ENCODE data around the gene TMEM132D. TPM values are rescaled to one million over a fixed set of nuclear protein-coding genes. Genes with fewer than 3 reads are reported as not detected.

Gene TMEM132D
- polyA plus RNA-seq, 1 experiment, result 0.02 TPM

GRCh38 chr12:129607301-129607700, 296.5 kb downstream of the TMEM132D start:
- no peaks in the 10 kb centered on the region for H3K36me3 ChIP-seq (ENCODE audit: control insufficient read depth, insufficient read depth, low read length)
- ChIA-PET POLR2A (no interaction called here), CTCF (no interaction called here)
- no peaks in the 10 kb centered on the region for H3K27me3 ChIP-seq (ENCODE audit: control insufficient read depth, insufficient read depth, low read length)
- H3K4me3 ChIP-seq (ENCODE audit: low read depth, low read length), result no peak overlapping the region
- TF ChIP-seq CTCF (IDR thresholded peaks at IDR 0.05; ENCODE audit: insufficient read depth, low read depth, low read length), result no peak
- no peak for DNase-seq (ENCODE audit: low read depth)

DNA sequence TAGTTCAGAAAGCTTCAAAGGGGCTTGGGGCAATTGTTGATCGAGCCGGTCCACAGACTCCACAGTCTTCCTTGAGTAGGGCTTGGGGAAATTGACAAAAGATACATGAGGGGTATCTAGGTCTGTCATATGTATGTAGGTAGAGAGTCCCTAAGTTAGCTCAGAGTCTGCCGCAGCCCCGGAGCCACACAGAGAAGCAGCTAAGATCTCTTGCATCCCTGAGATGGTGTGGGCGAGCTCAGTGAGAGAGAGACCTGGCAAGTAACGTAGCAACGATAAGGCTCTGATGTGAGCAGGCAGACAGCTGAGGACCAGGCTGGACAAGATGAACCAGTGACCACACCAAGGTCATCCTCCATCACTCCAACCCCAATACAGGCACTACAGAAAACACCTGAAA, 297.6 kb downstream of the TMEM132D start:
- H3K36me3 ChIP-seq (ENCODE audit: control insufficient read depth, insufficient read depth, low read length), result no peaks in the 10 kb centered on the region
- ChIA-PET CTCF (no interaction called here), POLR2A (no interaction called here)
- H3K4me3 ChIP-seq (ENCODE audit: low read depth, low read length), result no peak overlapping the region
- H3K27me3 ChIP-seq (ENCODE audit: control insufficient read depth, insufficient read depth, low read length), result no peaks in the 10 kb centered on the region
- no peak for DNase-seq (ENCODE audit: low read depth)
- TF ChIP-seq CTCF (IDR thresholded peaks at IDR 0.05; ENCODE audit: insufficient read depth, low read depth, low read length), result no peak

- ChIA-PET POLR2A (no interaction called here), CTCF (no interaction called here)
- no peaks in the 10 kb centered on the region for H3K27me3 ChIP-seq (ENCODE audit: control insufficient read depth, insufficient read depth, low read length)
- no peak for DNase-seq (ENCODE audit: low read depth)
- H3K4me3 ChIP-seq (ENCODE audit: low read depth, low read length), result no peak overlapping the region
- TF ChIP-seq CTCF (IDR thresholded peaks at IDR 0.05; ENCODE audit: insufficient read depth, low read depth, low read length), result no peak
- no peaks in the 10 kb centered on the region for H3K36me3 ChIP-seq (ENCODE audit: control insufficient read depth, insufficient read depth, low read length)
These were observed 298.2 kb downstream of the TMEM132D start for GRCh38 chr12:129605666-129606065.

GRCh38 chr12:129604506-129604905, 299.3 kb downstream of the TMEM132D start:
- POLR2A ChIA-PET, result no interaction called here

DNA sequence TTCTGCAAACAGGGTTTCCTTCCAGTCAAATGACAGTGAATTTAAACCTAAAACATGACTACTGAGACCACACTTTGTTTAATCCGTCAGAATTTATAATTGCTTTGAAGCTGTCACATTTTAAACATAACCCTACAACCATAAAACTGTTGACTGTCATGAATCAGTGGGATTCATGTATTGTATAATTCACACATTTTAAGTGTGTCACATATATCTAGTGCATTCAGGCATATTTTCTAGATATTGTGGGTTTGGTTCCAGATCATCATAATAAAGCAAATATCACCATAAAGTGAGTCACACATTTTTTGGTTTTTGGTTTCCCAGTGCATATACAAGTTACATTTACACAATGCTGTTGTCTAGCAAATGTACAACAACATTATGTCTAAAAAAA, 304.4 kb downstream of the TMEM132D start:
- H3K27me3 ChIP-seq (ENCODE audit: control insufficient read depth, insufficient read depth, low read length), result no peaks in the 10 kb centered on the region
- no peaks in the 10 kb centered on the region for H3K36me3 ChIP-seq (ENCODE audit: control insufficient read depth, insufficient read depth, low read length)
- DNase-seq (ENCODE audit: low read depth), result no peak
- ChIA-PET POLR2A (no interaction called here), CTCF (no interaction called here)
- no peak for TF ChIP-seq CTCF (IDR thresholded peaks at IDR 0.05; ENCODE audit: insufficient read depth, low read depth, low read length)
- H3K4me3 ChIP-seq (ENCODE audit: low read depth, low read length), result no peak overlapping the region

More at GRCh38 chr12:129604506-129604905, 299.3 kb downstream of the TMEM132D start:
- no peak for DNase-seq (ENCODE audit: low read depth)
- no peak overlapping the region for H3K4me3 ChIP-seq (ENCODE audit: low read depth, low read length)
- no peaks in the 10 kb centered on the region for H3K27me3 ChIP-seq (ENCODE audit: control insufficient read depth, insufficient read depth, low read length)
- TF ChIP-seq CTCF (IDR thresholded peaks at IDR 0.05; ENCODE audit: insufficient read depth, low read depth, low read length), result no peak
- CTCF ChIA-PET, result no interaction called here
- H3K36me3 ChIP-seq (ENCODE audit: control insufficient read depth, insufficient read depth, low read length), result no peaks in the 10 kb centered on the region
